Breast epithelium (tissue), 4 donors: ENCODE measurements around the gene EPC1. TPM values are rescaled to one million over a fixed set of nuclear protein-coding genes. Genes with fewer than 3 reads are reported as not detected.
"Not testable (repeated sequence)": the region's sequence is repeated elsewhere in the genome, so short reads cannot be mapped to it uniquely, and the experiment has no call there.

ENCODE experiments used
- DNase-seq, 2 donors: peaks; one replicate each; pipeline ENCODE4 v3.0.0-alpha.2; 2019; ENCODE audit warnings: low spot score in 2 of 2
- H3K27ac ChIP-seq, 2 donors: fragments of 200-600 bp; sonication (generic) in 1 of 2; one replicate each; pipeline ENCODE4 v1.5.1; 2016 to 2019; ENCODE audit warnings: mild to moderate bottlenecking in 1 of 2
- H3K27me3 ChIP-seq, 2 donors: fragments of 200-600 bp; sonication (generic) in 1 of 2; one replicate each; pipeline versions ENCODE4 v1.5.1 to v1.6.0; 2017 to 2019; ENCODE audit warnings: control low read depth in 1 of 2, mild to moderate bottlenecking in 1 of 2
- H3K36me3 ChIP-seq: fragments of 200-600 bp; one replicate; pipeline ENCODE4 v1.5.1; 2019
- H3K4me1 ChIP-seq, 2 donors: fragments of 200-600 bp; sonication (generic); one replicate each; pipeline ENCODE4 v1.5.1; 2016 to 2019; ENCODE audit warnings: control low read depth in 1 of 2
- H3K4me3 ChIP-seq, 3 donors: fragments of 200-600 bp; sonication (generic); 1 replicate in 2 of 3; 2 replicates in 1 of 3; pipeline ENCODE4 v1.5.1; 2016 to 2019; ENCODE audit warnings: mild to moderate bottlenecking in 3 of 3, moderate library complexity in 2 of 3
- H3K9me3 ChIP-seq, 2 donors: fragments of 200-600 bp; sonication (generic) in 1 of 2; one replicate each; pipeline ENCODE4 v1.5.1; 2016 to 2019; ENCODE audit warnings: control low read depth in 1 of 2
- CTCF ChIP-seq, 3 donors: fragments of 450-650 bp; IDR thresholded peaks; one replicate each; pipeline ENCODE4 v1.5.1; 2016 to 2017; ENCODE audit warnings: antibody characterized with exemption in 3 of 3, mild to moderate bottlenecking in 3 of 3, moderate library complexity in 3 of 3
- POLR2A ChIP-seq: fragments of 450-650 bp; IDR thresholded peaks from one replicate; pipeline ENCODE4 v1.6.1; 2016; ENCODE audit warnings: antibody characterized with exemption, mild to moderate bottlenecking, moderate library complexity
- POLR2AphosphoS5 ChIP-seq, 3 donors: sonication (generic); formaldehyde crosslinking; IDR thresholded peaks; one replicate each; pipeline ENCODE4 v1.6.1; 2017; ENCODE audit warnings: antibody characterized with exemption in 3 of 3
- intact Hi-C: fragments of 100-400 bp; cut with DNase I; formaldehyde crosslinking; loops from one replicate; pipeline ENCODE4 v1.15.1; 2023; ENCODE audit warnings: low total_unique reads
- total RNA-seq, 3 donors: library from RNA; depleted of rRNA; stranded (reverse); fragments of >200 nt; gene quantifications; one replicate each; pipeline ENCODE4 v1.1.0, GENCODE V29; 2016

The EPC1 gene
- 10 to 100 TPM; 49.4 to 78.7 (median 60.0) TPM for total RNA-seq

GRCh38 chr10:32346551-32347362 lies at the start of gene EPC1:
Gene EPC1, minus strand, starts transcription at chr10:32347158. Its CDS starts 243 bp downstream, at chr10:32346915.
- H3K36me3 ChIP-seq, result no peaks in the 10 kb centered on the region
- TF ChIP-seq POLR2AphosphoS5 (IDR thresholded peaks at IDR 0.05) (peak; percentile 79 to 91 (median 85)), POLR2A (peak; percentile 79), CTCF (IDR thresholded peaks at IDR 0.05) (peak in 1 of 3 donors; percentile 3)
- no peaks in the 10 kb centered on the region for H3K9me3 ChIP-seq
- intact Hi-C loops, result no loop called here
- peak; percentile 79 to 80 for DNase-seq
- peak within 1 kb of the TSS; percentile 91 to 99 (median 98) for H3K4me3 ChIP-seq
- H3K27me3 ChIP-seq, result no peaks in the 10 kb centered on the region
- peak within 1 kb of the TSS; percentile 100 for H3K27ac ChIP-seq
- peaks cover 7 to 10% of the 10 kb centered on the region in 2 donors for H3K4me1 ChIP-seq

- Histone ChIP-seq H3K4me1 (no peaks in the 10 kb centered on the region), H3K27me3 (no peaks in the 10 kb centered on the region), H3K4me3 (no peak overlapping the region), H3K36me3 (no peaks in the 10 kb centered on the region), H3K27ac (no peak overlapping the region), H3K9me3 (no peaks in the 10 kb centered on the region)
- intact Hi-C loops, result no loop called here
- DNase-seq, result no peak
- TF ChIP-seq POLR2A, result no peak
- TF ChIP-seq CTCF (IDR thresholded peaks at IDR 0.05), result no peak
- no peak for TF ChIP-seq POLR2AphosphoS5 (IDR thresholded peaks at IDR 0.05)
These were observed 47.0 kb upstream of the EPC1 start for GRCh38 chr10:32393911-32394310.

- H3K4me1 ChIP-seq, intact Hi-C loops: not testable (repeated sequence)
These were observed 45.3 kb upstream of the EPC1 start for GRCh38 chr10:32392284-32392683.

GRCh38 chr10:32390193-32390592 lies 43.2 kb upstream of the EPC1 start:
- no peak overlapping the region for H3K27ac ChIP-seq
- H3K36me3 ChIP-seq, result no peaks in the 10 kb centered on the region
- no peaks in the 10 kb centered on the region for H3K27me3 ChIP-seq
- H3K4me3 ChIP-seq, result no peak overlapping the region
- H3K4me1 ChIP-seq, result no peaks in the 10 kb centered on the region
- TF ChIP-seq POLR2A (no peak), POLR2AphosphoS5 (IDR thresholded peaks at IDR 0.05) (no peak), CTCF (IDR thresholded peaks at IDR 0.05) (no peak)
- DNase-seq, result no peak
- intact Hi-C loops, result no loop called here
- no peaks in the 10 kb centered on the region for H3K9me3 ChIP-seq

More at GRCh38 chr10:32392284-32392683, 45.3 kb upstream of the EPC1 start:
- DNase-seq, H3K4me3 ChIP-seq, H3K36me3 ChIP-seq, H3K27ac ChIP-seq, H3K27me3 ChIP-seq, H3K9me3 ChIP-seq: not testable (repeated sequence)

GRCh38 chr10:32388258-32389027 lies 41.5 kb upstream of the EPC1 start:
- Histone ChIP-seq H3K27me3 (no peaks in the 10 kb centered on the region), H3K27ac (no peak overlapping the region), H3K36me3 (no peaks in the 10 kb centered on the region), H3K9me3 (no peaks in the 10 kb centered on the region), H3K4me3 (no peak overlapping the region), H3K4me1 (no peaks in the 10 kb centered on the region)
- intact Hi-C loops, result no loop called here
- TF ChIP-seq CTCF (IDR thresholded peaks at IDR 0.05) (no peak), POLR2AphosphoS5 (IDR thresholded peaks at IDR 0.05) (no peak), POLR2A (no peak)
- no peak for DNase-seq
